B cell (primary cell): ENCODE measurements around the gene GMEB2. TPM values are rescaled to one million over a fixed set of nuclear protein-coding genes. Genes with fewer than 3 reads are reported as not detected.

Experiments
- ATAC-seq: fragments of 200-7000 bp; cut with Tn5 transposase; one replicate; pipeline ENCODE4 v1.10.0; 2021; ENCODE audit warnings: low read depth, mild to moderate bottlenecking, moderate number of reproducible peaks, moderate library complexity
- CTCF ChIA-PET: fragments of 350-600 bp; sonication (Branson Sonifier 250); formaldehyde crosslinking; loops from one replicate; lab custom pipeline; 2021; ENCODE audit warnings: antibody characterized with exemption, inconsistent platforms; lab: Charles Lee
- POLR2A ChIA-PET: fragments of 350-600 bp; sonication (Branson Sonifier 250); formaldehyde crosslinking; loops from one replicate; lab custom pipeline; 2021; ENCODE audit warnings: antibody characterized with exemption; lab: Charles Lee
- DNase-seq: peaks from one replicate; pipeline ENCODE4 v3.0.0; 2013
- H2AFZ ChIP-seq: 2 replicates; pipeline ENCODE4 v1.6.1; 2012; ENCODE audit warnings: mild to moderate bottlenecking, low read depth, low read length; ENCODE audit not compliant: insufficient read depth, poor library complexity, severe bottlenecking
- H3K27ac ChIP-seq, 2 donors: 1 replicate in 1 of 2; 2 replicates in 1 of 2; pipeline ENCODE4 v1.5.1; 2012 to 2013; ENCODE audit warnings: low read length in 2 of 2, mild to moderate bottlenecking in 2 of 2, moderate library complexity in 1 of 2
- H3K27me3 ChIP-seq, 4 experiments: fragments of 200-600 bp in 1 of 4; sonication (generic) in 1 of 4; replicated peaks in 1 of 4; 1 replicate in 2 of 4; 2 replicates in 2 of 4; pipeline versions ENCODE4 v1.6.1 to v1.7.0; 2013 to 2016; ENCODE audit warnings: low read length in 3 of 4, mild to moderate bottlenecking in 2 of 4, mixed read lengths in 1 of 4, moderate library complexity in 1 of 4; ENCODE audit not compliant: insufficient read depth in 4 of 4, control insufficient read depth in 3 of 4; ENCODE audit errors: control extremely low read depth in 1 of 4
- H3K36me3 ChIP-seq, 2 experiments: replicated peaks in 1 of 2; 1 replicate in 1 of 2; 2 replicates in 1 of 2; pipeline versions ENCODE4 v1.6.1 to v1.7.1; 2013; ENCODE audit warnings: low read length in 1 of 2; ENCODE audit not compliant: insufficient read depth in 2 of 2, control insufficient read depth in 1 of 2; ENCODE audit errors: control extremely low read depth in 1 of 2, extremely low read depth in 1 of 2
- H3K4me1 ChIP-seq, 2 donors: fragments of 200-600 bp in 1 of 2; sonication (generic) in 1 of 2; 1 replicate in 1 of 2; 2 replicates in 1 of 2; pipeline versions ENCODE4 v1.5.1 to v1.6.1; 2013 to 2017; ENCODE audit warnings: low read length in 2 of 2; ENCODE audit not compliant: control insufficient read depth in 2 of 2, insufficient read depth in 2 of 2
- H3K4me2 ChIP-seq: replicated peaks from 2 replicates; pipeline ENCODE3; 2012; ENCODE audit warnings: mild to moderate bottlenecking, low read depth, low read length; ENCODE audit not compliant: poor library complexity, severe bottlenecking
- H3K4me3 ChIP-seq, 5 experiments: fragments of 200-600 bp in 1 of 5; sonication (generic) in 1 of 5; 1 replicate in 3 of 5; 2 replicates in 2 of 5; pipeline versions ENCODE4 v1.5.1 to v1.7.0; 2011 to 2016; ENCODE audit warnings: low read length in 4 of 5, mild to moderate bottlenecking in 4 of 5, low read depth in 2 of 5, control low read depth in 1 of 5, moderate library complexity in 1 of 5; ENCODE audit not compliant: insufficient read depth in 1 of 5; ENCODE audit errors: control extremely low read depth in 1 of 5, extremely low read depth in 1 of 5
- H3K79me2 ChIP-seq: fragments of 200-600 bp; sonication (generic); one replicate; pipeline ENCODE4 v1.6.0; 2016; ENCODE audit warnings: low read length; ENCODE audit not compliant: control insufficient read depth, insufficient read depth
- H3K9ac ChIP-seq: fragments of 200-600 bp; sonication (generic); 2 replicates; pipeline ENCODE4 v1.6.1; 2017; ENCODE audit warnings: mild to moderate bottlenecking, low read length, moderate library complexity
- H3K9me3 ChIP-seq, 3 donors: one replicate each; pipeline versions ENCODE4 v1.6.1 to v1.7.1; 2013; ENCODE audit warnings: low read length in 2 of 3; ENCODE audit not compliant: control insufficient read depth in 2 of 3, insufficient read depth in 1 of 3; ENCODE audit errors: control extremely low read depth in 1 of 3
- H4K20me1 ChIP-seq: 2 replicates; pipeline ENCODE4 v1.6.0; 2012; ENCODE audit warnings: mild to moderate bottlenecking, low read length; ENCODE audit not compliant: insufficient read depth, control insufficient read depth, poor library complexity, severe bottlenecking
- H3K27ac Mint-ChIP-seq: one replicate; pipeline ENCODE4 v1.8.0; 2021; ENCODE audit warnings: mixed read lengths
- H3K27me3 Mint-ChIP-seq: one replicate; pipeline ENCODE4 v1.8.0; 2021; ENCODE audit warnings: mixed read lengths
- H3K4me1 Mint-ChIP-seq: one replicate; pipeline ENCODE4 v1.8.0; 2021; ENCODE audit warnings: mixed read lengths
- H3K4me3 Mint-ChIP-seq: one replicate; pipeline ENCODE4 v1.8.0; 2021; ENCODE audit warnings: mixed read lengths
- H3K9me3 Mint-ChIP-seq: one replicate; pipeline ENCODE4 v1.8.0; 2022; ENCODE audit warnings: mixed read lengths; ENCODE audit not compliant: insufficient read depth
- EZH2 ChIP-seq: IDR thresholded peaks from 2 replicates; pipeline ENCODE4 v1.6.1; 2012; ENCODE audit warnings: borderline replicate concordance, low read depth, mild to moderate bottlenecking, moderate library complexity, low read length; ENCODE audit not compliant: insufficient read depth, poor library complexity, severe bottlenecking
- WGBS: methylation state at CpG from one replicate; pipeline ENCODE4 v1.1.5; 2013; ENCODE audit warnings: missing lambda C conversion rate; ENCODE audit not compliant: insufficient coverage; 5-methylcytosine and 5-hydroxymethylcytosine counted together
- intact Hi-C: fragments of 100-400 bp; cut with micrococcal nuclease; formaldehyde crosslinking; loops from one replicate; pipeline ENCODE4 v1.10.0; 2022
- polyA plus RNA-seq: library from polyadenylated mRNA; depleted of rRNA; stranded (reverse); fragments of >200 nt; gene quantifications from 2 replicates; pipeline ENCODE4 v1.2.3, GENCODE V29; 2012
- total RNA-seq, 2 donors: library from RNA; stranded (reverse); fragments of 120-200 nt in 1 of 2; gene quantifications; 1 replicate in 1 of 2; 2 replicates in 1 of 2; pipeline versions ENCODE4 v1.2.3 to v1.2.4, GENCODE V29; 2013 to 2022
- TF ChIP-seq, protein P1 (sequence below): fragments of 200-600 bp; IDR thresholded peaks from one replicate; pipeline ENCODE4 v1.8.0; 2022; ENCODE audit warnings: antibody characterized with exemption, mild to moderate bottlenecking

GMEB2 gene
- total and polyA plus RNA-seq, 2 donors (not counting 1 experiment from before 2014, with no cell fraction given) = 17.7 to 24.5 TPM

DNA sequence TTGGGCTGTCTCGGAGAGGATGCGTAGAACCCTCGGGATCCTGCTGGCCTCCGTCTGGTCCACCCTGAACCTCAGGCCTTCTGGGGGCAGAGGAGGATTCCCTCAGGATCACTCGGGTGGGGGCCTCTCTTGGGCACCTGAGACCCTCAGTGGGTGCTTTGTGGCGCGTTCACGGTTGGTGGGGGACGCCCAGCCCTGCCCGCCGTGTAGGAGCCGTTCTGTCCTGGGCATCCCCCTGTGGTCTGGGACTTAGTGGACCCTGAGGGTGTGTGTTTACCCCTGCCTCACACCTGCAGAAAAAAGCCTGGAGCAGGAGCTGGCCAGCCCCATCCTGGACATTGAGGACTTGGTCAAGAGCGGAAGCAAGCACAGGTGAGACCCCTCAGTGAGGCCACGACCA, 38.8 kb upstream of the GMEB2 start:
- Histone ChIP-seq H3K4me1 (no peaks in the 10 kb centered on the region), H3K4me2 (no peak overlapping the region), H3K27ac (no peak overlapping the region), H3K27me3 (no peaks in the 10 kb centered on the region), H4K20me1 (no peaks in the 10 kb centered on the region), H3K9me3 (no peaks in the 10 kb centered on the region), H2AFZ (no peak overlapping the region), H3K4me3 (no peak overlapping the region), H3K79me2 (peaks cover 18% of the 10 kb centered on the region), H3K36me3 (peaks cover 0 to 34% of the 10 kb centered on the region in 2 experiments), H3K9ac (no peak overlapping the region)
- ATAC-seq (no peak), DNase-seq (no peak)
- CTCF ChIA-PET = no interaction called here
- Mint-ChIP-seq H3K27ac (no peak overlapping the region), H3K4me3 (no peak overlapping the region), H3K9me3 (no peaks in the 10 kb centered on the region), H3K27me3 (no peaks in the 10 kb centered on the region), H3K4me1 (no peaks in the 10 kb centered on the region)
- TF ChIP-seq, protein P1, sequence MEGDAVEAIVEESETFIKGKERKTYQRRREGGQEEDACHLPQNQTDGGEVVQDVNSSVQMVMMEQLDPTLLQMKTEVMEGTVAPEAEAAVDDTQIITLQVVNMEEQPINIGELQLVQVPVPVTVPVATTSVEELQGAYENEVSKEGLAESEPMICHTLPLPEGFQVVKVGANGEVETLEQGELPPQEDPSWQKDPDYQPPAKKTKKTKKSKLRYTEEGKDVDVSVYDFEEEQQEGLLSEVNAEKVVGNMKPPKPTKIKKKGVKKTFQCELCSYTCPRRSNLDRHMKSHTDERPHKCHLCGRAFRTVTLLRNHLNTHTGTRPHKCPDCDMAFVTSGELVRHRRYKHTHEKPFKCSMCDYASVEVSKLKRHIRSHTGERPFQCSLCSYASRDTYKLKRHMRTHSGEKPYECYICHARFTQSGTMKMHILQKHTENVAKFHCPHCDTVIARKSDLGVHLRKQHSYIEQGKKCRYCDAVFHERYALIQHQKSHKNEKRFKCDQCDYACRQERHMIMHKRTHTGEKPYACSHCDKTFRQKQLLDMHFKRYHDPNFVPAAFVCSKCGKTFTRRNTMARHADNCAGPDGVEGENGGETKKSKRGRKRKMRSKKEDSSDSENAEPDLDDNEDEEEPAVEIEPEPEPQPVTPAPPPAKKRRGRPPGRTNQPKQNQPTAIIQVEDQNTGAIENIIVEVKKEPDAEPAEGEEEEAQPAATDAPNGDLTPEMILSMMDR = no peak
- no peak for TF ChIP-seq EZH2
- 94% methylated on average over 14 of the region's 14 CpGs for WGBS
- POLR2A ChIA-PET = no interaction called here
- intact Hi-C loops = no loop called here

DNA sequence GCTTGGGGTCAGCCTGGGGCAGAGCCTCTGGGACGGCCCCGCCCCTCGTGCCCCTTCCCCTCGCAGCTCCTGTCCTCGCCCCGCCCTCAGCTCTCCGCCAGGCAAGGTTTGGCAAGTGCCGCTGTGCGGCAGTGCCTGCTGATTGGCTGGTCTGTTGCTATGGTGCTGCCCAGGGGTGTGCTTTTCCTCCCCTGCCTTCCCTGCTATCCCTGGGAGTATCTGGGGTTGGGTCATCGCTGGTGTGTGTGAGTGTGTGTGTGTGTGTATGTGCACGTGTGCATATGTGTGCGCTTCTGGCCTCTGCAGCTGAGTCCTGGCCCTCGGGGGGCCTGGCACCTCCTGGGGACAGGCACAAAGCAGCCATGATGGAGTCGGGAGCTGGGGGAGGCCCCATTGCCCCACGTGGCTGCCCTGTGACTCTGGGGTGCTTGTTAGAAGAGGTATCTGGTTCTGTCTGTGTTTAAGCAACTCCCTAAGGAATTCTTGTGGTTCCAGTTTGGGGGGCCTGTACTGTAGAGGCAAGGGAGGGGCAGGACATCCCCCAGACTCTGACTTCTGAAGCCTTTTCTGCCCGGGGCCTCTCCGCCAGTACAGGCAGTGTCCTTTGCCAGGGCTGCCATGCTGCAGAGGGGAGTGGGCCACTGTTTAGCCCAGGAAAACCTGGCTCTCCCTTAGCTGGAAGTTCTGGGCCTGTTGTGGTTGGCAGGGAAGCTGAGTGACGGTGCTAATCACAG, 38.1 kb upstream of the GMEB2 start:
- Histone ChIP-seq H3K79me2 (peaks cover 18% of the 10 kb centered on the region), H3K4me2 (no peak overlapping the region), H3K27me3 (no peaks in the 10 kb centered on the region), H4K20me1 (no peaks in the 10 kb centered on the region), H3K4me3 (no peak overlapping the region), H3K9ac (no peak overlapping the region), H2AFZ (no peak overlapping the region), H3K4me1 (no peaks in the 10 kb centered on the region), H3K9me3 (no peaks in the 10 kb centered on the region), H3K36me3 (peaks cover 0 to 34% of the 10 kb centered on the region in 2 experiments), H3K27ac (no peak overlapping the region)
- DNase-seq = no peak
- no peak for ATAC-seq
- CTCF ChIA-PET = interaction anchor here (0.6 kb wide), 1 partner anchor 250 kb away, joined by 3 read pairs; no protein-coding TSS in a partner anchor
- no peak overlapping the region for H3K27ac Mint-ChIP-seq
- intact Hi-C loops = no loop called here
- no peaks in the 10 kb centered on the region for H3K9me3 Mint-ChIP-seq
- 89% methylated on average over 15 of the region's 18 CpGs for whole genome bisulfite sequencing
- no peak for TF ChIP-seq EZH2
- TF ChIP-seq, protein P1 = no peak
- H3K4me3 Mint-ChIP-seq = no peak overlapping the region
- POLR2A ChIA-PET = no interaction called here
- no peaks in the 10 kb centered on the region for H3K27me3 Mint-ChIP-seq
- no peaks in the 10 kb centered on the region for H3K4me1 Mint-ChIP-seq
